Lower leg skin (tissue), 3 donors: ENCODE measurements around the gene ZNF714.

Source experiments
- CTCF ChIP-seq, 3 donors: fragments of 450-650 bp; IDR thresholded peaks; one replicate each; pipeline ENCODE4 v1.5.1; 2016; ENCODE audit warnings: antibody characterized with exemption in 3 of 3, mild to moderate bottlenecking in 3 of 3, moderate library complexity in 2 of 3
- POLR2A ChIP-seq, 2 donors: fragments of 450-650 bp; IDR thresholded peaks; one replicate each; pipeline ENCODE4 v1.6.1; 2016 to 2017; ENCODE audit warnings: antibody characterized with exemption in 2 of 2, mild to moderate bottlenecking in 1 of 2, moderate library complexity in 1 of 2

GRCh38 chr19:21151460-21151859 lies 69.5 kb downstream of the ZNF714 start:
- TF ChIP-seq CTCF (IDR thresholded peaks at IDR 0.05) (no peak), POLR2A (IDR thresholded peaks at IDR 0.05) (no peak)
